ENCODE results near the gene GOSR1.
"Not testable (repeated sequence)": the region's sequence is repeated elsewhere in the genome, so short reads cannot be mapped to it uniquely, and the experiment has no call there.

Gene GOSR1

DNA sequence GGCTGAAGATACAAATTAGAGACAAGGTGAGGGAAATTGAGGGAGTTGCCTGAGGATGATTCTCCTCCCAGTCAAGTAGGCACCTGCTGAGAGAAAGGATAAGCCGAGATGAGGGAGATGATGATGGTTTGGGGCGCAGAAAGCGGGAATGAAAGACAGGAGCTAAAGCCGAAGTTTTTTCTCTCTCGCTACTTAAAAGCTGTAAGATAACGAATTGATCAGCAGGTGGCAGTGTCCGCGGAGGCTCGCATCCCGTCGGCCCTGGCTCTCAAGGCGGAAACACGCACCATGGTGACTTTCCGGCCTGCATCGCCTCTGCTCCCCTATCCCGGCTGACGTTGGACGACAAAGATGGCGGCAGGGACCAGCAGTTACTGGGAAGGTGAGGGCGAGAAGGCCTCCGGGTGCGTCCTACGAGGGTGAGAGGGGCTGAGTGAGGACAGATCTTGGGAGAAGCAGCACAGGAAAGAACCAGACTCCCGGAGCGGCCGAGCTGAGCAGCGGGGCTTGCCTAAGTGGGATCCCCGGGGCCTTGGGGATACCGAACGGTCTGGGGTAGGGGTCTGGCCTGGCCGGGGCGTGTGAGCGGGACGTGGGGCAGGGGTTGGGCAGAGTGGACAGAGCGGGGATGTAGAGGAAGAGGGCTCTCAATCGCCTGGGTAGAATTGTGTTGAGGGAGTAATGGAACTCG, at the start of gene GOSR1:
GOSR1 (plus strand) TSS at position 326 of the 691 bp plus-strand sequence; CDS start at position 352, 26 bp downstream.
- Mint-ChIP-seq H3K27me3 (peaks cover 4% of the 10 kb centered on the region), H3K36me3 (ENCODE audit: low read depth) (peaks cover 42% of the 10 kb centered on the region), H3K4me1 (ENCODE audit: low read depth) (peaks cover 36% of the 10 kb centered on the region), H3K4me3 (peak within 1 kb of the TSS; percentile 94), H3K9me3 (no peaks in the 10 kb centered on the region), H3K27ac (peak within 1 kb of the TSS; percentile 98)
- DNase-seq: peak; percentile 90

DNA sequence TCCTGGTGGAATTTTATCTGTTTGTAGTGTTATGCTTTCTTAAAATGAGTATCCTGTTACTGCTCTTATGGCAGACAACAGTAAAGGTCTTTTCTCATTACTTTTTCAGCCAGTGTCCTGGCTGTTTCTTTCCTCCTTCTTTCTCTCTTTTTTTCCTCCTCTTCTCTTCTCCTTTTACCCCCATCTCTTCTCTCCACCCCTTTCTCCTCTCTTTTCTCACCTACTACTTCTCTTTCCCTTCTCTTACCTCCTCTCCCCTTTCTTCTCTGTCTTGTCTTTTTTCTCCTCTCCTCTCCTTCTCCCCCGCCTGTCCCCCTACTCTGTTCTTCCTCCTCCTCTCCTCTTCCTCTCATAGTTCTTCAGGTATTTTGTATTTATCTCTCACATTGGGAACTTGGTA, 49.6 kb upstream of the GOSR1 start:
- Mint-ChIP-seq H3K4me1 (ENCODE audit: low read depth) (peaks cover 4% of the 10 kb centered on the region), H3K9me3 (no peaks in the 10 kb centered on the region), H3K27ac (peak overlapping the region; percentile 32), H3K4me3 (no peak overlapping the region), H3K27me3 (no peaks in the 10 kb centered on the region), H3K36me3 (ENCODE audit: low read depth) (peaks cover 91% of the 10 kb centered on the region)
- no peak for DNase-seq

DNA sequence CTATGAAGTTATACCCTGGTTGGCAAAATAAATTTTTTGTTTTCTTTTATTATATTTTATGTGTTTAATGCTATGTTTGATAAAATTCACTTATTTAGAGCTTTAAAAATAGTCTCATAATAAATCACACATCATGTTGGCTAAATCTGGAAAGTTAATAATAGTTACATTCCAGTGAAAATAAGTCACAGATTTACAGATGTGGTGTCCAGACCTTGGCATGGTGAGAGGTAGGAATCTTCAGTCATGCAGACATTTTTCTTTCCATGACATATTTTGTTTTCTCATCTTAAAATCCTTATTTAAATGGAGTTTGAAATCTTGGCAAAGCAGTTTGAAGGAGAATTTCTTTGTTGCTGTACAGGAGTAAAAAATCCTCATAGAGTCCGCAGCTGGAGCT, 48.1 kb upstream of the GOSR1 start:
- Mint-ChIP-seq H3K4me3 (no peak overlapping the region), H3K9me3 (no peaks in the 10 kb centered on the region), H3K27me3 (no peaks in the 10 kb centered on the region), H3K36me3 (ENCODE audit: low read depth) (peaks cover 92% of the 10 kb centered on the region), H3K4me1 (ENCODE audit: low read depth) (peaks cover 1% of the 10 kb centered on the region), H3K27ac (no peak overlapping the region)
- DNase-seq: no peak

DNA sequence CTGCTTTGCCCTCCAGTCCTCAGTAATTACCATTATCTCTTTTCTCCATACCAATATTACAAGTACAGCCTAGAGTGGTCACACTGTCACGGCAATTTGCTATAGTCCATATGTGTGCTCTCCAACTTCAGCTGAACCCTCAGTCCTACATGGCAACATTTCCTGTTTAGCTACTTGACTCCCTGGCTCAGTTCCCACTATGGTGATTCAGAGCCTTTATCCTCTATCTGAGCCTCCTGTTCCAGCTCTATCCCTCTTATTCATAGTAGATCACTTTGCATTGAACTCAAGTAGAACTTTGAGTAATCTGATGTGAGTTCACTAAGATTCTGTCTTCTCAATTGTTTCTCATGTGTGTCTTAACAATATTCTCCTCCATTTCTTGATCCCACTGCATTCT, 43.7 kb upstream of the GOSR1 start:
- peaks cover 22% of the 10 kb centered on the region for H3K4me1 Mint-ChIP-seq (ENCODE audit: low read depth)
- no peaks in the 10 kb centered on the region for H3K9me3 Mint-ChIP-seq
- no peak overlapping the region for H3K27ac Mint-ChIP-seq
- DNase-seq: no peak
- peaks cover 89% of the 10 kb centered on the region for H3K36me3 Mint-ChIP-seq (ENCODE audit: low read depth)
- no peaks in the 10 kb centered on the region for H3K27me3 Mint-ChIP-seq
- no peak overlapping the region for H3K4me3 Mint-ChIP-seq

DNA sequence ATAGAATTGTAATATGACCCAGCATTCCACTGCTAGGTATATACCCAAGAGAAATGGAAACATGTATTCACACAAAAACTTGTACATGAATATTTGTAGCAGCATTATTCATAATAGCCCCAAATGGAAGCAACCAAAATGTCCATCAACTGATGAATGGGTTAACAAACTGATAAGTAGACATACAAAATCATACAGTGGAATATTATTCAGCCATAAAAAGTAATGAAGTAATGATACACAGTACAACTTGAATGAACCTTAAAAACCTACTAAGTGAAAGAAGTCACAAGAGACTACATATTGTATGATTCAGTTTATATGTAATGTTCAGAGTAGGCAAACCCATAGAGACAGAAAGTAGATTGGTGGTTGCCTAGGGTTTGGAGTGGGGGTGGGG, 40.5 kb upstream of the GOSR1 start:
- Mint-ChIP-seq H3K27ac (no peak overlapping the region), H3K9me3 (no peaks in the 10 kb centered on the region), H3K4me3 (no peak overlapping the region), H3K4me1 (ENCODE audit: low read depth) (peaks cover 22% of the 10 kb centered on the region), H3K36me3 (ENCODE audit: low read depth) (peaks cover 67% of the 10 kb centered on the region), H3K27me3 (no peaks in the 10 kb centered on the region)
- DNase-seq: no peak

DNA sequence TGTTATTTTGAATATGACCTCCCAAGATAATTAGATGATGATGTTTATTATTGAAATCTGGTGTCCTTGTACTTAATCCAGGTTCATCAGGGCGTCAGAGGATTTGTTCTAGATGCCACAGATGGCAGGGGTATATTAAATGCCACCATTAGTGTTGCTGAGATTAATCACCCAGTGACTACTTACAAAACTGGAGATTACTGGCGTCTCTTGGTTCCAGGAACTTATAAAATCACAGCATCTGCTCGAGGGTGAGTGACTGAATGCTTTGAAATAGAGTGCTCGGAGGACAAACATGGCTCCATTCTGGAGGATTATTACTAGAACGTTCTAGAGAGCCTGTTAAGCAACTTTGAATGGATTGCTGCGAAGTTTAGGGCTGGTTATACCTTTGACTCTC, 33.5 kb upstream of the GOSR1 start:
- peaks cover 55% of the 10 kb centered on the region for H3K36me3 Mint-ChIP-seq (ENCODE audit: low read depth)
- no peak overlapping the region for H3K4me3 Mint-ChIP-seq
- no peaks in the 10 kb centered on the region for H3K27me3 Mint-ChIP-seq
- no peak for DNase-seq
- no peak overlapping the region for H3K27ac Mint-ChIP-seq
- peaks cover 3% of the 10 kb centered on the region for H3K4me1 Mint-ChIP-seq (ENCODE audit: low read depth)
- no peaks in the 10 kb centered on the region for H3K9me3 Mint-ChIP-seq

DNA sequence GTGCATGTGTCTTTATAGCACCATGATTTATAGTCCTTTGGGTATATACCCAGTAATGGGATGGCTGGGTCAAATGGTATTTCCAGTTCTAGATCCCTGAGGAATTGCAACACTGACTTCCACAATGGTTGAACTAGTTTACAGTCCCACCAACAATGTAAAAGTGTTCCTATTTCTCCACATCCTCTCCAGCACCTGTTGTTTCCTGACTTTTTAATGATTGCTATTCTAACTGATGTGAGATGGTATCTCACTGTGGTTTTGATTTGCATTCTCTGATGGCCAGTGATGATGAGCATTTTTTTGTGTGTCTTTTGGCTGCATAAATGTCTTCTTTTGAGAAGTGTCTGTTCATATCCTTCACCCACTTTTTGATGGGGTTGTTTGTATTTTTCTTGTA, 30.6 kb upstream of the GOSR1 start:
- H3K4me3 Mint-ChIP-seq; DNase-seq; H3K9me3 Mint-ChIP-seq; H3K27ac Mint-ChIP-seq; H3K27me3 Mint-ChIP-seq; H3K4me1 Mint-ChIP-seq (ENCODE audit: low read depth): not testable (repeated sequence)
- peaks cover 78% of the 10 kb centered on the region for H3K36me3 Mint-ChIP-seq (ENCODE audit: low read depth)

DNA sequence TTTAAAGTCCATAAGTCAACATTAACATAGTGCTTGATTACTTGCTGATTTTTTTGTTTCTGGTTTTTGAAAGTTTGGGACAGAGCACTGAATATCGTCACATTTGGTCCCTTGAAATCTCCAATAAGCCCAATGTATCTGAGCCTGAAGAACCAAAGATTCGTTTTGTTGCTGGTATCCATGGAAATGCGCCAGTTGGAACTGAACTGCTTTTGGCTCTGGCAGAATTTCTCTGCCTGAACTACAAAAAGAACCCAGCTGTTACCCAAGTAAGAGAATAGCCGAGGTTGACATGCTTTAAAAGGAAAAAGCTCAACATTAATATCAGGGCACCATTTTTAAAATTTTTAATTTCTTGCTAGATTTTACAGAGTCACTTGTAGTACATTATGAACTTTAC, 27.7 kb upstream of the GOSR1 start:
- Mint-ChIP-seq H3K36me3 (ENCODE audit: low read depth) (peaks cover 85% of the 10 kb centered on the region), H3K4me1 (ENCODE audit: low read depth) (peaks cover 3% of the 10 kb centered on the region), H3K27ac (no peak overlapping the region), H3K4me3 (no peak overlapping the region), H3K27me3 (no peaks in the 10 kb centered on the region), H3K9me3 (no peaks in the 10 kb centered on the region)
- DNase-seq: no peak

DNA sequence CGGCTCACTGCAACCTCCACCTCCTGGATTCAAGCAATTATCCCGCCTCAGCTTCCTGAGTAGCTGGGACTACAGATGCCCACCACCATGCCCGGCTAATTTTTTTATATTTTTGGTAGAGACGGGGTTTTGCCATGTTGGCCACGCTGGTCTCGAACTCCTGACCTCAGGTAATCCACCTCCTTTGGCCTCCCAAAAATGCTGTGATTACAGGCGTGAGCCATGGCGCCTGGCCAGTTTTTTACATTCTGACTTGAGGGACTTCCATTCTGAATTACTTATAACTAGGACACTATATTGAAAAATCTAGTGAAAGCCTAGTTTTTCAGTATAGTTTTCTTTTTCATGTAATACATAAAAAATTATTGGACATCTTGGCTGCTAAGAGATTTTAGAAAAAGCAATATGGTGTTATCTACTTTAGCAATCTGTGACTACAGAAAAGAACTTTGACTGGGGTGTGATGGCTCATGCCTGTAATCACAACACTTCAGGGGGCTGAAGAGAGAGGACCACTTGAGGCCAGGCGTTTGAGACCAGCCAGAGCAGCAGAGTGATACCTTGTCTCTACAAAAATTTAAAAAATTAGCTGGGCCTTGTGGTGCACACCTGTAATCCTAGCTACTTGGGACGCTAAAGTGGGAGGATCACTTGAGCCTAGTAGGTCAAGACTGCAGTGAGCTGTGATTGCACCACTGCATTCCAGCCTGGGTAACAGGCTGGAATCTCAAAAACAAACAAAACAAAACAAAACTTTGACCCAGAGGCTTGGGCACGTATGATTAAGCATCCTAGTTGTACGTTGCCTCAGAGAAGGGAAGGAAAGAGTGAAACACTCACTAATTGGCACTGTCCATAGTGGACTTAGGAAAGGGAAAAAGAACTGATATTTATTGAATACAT, 26.8 kb upstream of the GOSR1 start:
- Mint-ChIP-seq H3K27ac (no peak overlapping the region), H3K9me3 (no peaks in the 10 kb centered on the region), H3K4me3 (no peak overlapping the region), H3K36me3 (ENCODE audit: low read depth) (peaks cover 85% of the 10 kb centered on the region), H3K27me3 (no peaks in the 10 kb centered on the region), H3K4me1 (ENCODE audit: low read depth) (peaks cover 2% of the 10 kb centered on the region)
- DNase-seq: no peak

DNA sequence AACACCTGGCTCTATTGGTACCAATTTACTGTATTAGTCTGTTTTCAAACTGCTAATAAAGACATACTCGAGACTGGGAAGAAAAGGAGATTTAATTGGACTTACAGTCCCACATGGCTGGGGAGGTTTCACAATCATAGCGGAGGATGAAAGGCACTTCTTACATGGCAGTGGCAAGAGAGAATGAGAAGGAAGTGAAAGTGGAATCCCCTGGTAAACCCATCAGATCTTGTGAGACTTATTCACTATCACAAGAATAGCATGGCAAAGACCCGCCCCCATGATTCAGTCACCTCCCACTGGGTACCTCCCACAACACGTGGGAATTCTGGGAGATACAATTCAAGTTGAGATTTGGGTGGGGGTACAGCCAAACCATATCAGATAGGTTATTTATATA, 22.6 kb upstream of the GOSR1 start:
- H3K36me3 Mint-ChIP-seq (ENCODE audit: low read depth): peaks cover 88% of the 10 kb centered on the region
- DNase-seq: no peak
- H3K27me3 Mint-ChIP-seq: no peaks in the 10 kb centered on the region
- H3K4me3 Mint-ChIP-seq: no peak overlapping the region
- H3K27ac Mint-ChIP-seq: no peak overlapping the region
- H3K4me1 Mint-ChIP-seq (ENCODE audit: low read depth): no peaks in the 10 kb centered on the region
- no peaks in the 10 kb centered on the region for H3K9me3 Mint-ChIP-seq

DNA sequence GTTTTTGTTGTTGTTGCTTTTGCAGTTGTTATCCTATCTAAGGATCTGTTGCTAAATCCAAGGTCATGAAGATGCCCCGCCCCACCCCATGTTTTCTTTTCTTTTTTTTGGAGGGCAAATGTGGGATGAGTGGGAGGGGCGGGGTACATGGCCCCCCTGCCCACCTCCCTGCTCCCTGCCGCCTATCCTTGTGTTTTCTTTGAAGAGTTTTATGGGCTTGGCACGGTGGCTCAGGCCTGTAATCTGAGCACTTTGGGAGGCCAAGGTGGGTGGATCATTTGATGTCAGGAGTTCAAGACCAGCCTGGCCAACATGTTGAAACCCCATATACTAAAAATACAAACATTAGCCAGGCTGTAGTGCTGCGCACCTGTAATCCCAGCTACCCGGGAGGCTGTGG, 18.8 kb upstream of the GOSR1 start:
- Mint-ChIP-seq H3K4me3 (no peak overlapping the region), H3K36me3 (ENCODE audit: low read depth) (peaks cover 82% of the 10 kb centered on the region), H3K27me3 (no peaks in the 10 kb centered on the region), H3K9me3 (no peaks in the 10 kb centered on the region), H3K27ac (no peak overlapping the region), H3K4me1 (ENCODE audit: low read depth) (no peaks in the 10 kb centered on the region)
- no peak for DNase-seq

DNA sequence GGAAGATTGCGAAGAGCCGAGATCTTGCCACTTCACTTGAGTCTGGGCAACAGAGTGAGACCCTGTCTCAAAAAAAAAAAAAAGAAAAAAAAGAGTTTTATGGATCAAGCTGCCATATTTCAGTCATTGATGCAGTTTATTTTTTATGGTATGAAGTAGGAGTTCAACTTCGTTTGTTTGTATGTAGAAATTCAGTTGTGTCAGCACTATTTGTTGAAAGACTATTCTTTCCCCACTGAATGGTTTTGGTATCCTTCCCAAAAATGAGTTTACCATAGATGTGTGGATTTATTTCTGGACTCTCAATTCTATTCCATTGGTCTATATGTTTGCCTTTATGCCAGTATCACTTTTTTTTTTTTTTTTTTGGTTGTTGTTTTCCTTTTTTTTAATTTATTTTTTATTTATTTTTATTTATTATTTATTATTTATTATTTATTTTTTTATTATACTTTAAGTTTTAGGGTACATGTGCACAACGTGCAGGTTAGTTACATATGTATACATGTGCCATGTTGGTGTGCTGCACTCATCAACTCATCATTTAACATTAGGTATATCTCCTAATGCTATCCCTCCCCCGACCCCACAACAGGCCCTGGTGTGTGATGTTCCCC, 18.3 kb upstream of the GOSR1 start:
- H3K36me3 Mint-ChIP-seq (ENCODE audit: low read depth): peaks cover 82% of the 10 kb centered on the region
- not testable (repeated sequence) for H3K27me3 Mint-ChIP-seq; DNase-seq; H3K4me1 Mint-ChIP-seq (ENCODE audit: low read depth); H3K27ac Mint-ChIP-seq; H3K9me3 Mint-ChIP-seq; H3K4me3 Mint-ChIP-seq

DNA sequence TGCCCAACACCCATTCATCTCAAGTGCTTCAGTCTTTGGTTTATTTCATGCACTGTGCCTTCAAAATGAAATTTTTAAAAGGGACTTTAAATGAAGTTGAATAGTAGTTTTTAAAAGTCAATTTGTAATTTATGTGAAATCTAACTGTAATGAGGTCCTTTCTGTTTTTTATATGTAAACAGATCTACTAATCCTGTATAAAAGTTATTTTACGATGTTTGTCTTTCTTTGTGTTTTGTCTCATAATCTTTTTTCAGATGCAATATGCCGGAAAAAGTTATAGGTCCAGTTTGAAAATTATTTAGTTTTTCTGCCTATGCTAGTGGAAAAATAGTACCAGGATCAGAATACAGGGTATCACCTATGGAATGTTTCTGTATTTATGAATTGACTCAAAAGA, 8.7 kb upstream of the GOSR1 start:
- Mint-ChIP-seq H3K4me1 (ENCODE audit: low read depth) (no peaks in the 10 kb centered on the region), H3K4me3 (no peak overlapping the region), H3K27me3 (peaks cover 3% of the 10 kb centered on the region), H3K36me3 (ENCODE audit: low read depth) (peaks cover 33% of the 10 kb centered on the region), H3K27ac (no peak overlapping the region), H3K9me3 (no peaks in the 10 kb centered on the region)
- no peak for DNase-seq

DNA sequence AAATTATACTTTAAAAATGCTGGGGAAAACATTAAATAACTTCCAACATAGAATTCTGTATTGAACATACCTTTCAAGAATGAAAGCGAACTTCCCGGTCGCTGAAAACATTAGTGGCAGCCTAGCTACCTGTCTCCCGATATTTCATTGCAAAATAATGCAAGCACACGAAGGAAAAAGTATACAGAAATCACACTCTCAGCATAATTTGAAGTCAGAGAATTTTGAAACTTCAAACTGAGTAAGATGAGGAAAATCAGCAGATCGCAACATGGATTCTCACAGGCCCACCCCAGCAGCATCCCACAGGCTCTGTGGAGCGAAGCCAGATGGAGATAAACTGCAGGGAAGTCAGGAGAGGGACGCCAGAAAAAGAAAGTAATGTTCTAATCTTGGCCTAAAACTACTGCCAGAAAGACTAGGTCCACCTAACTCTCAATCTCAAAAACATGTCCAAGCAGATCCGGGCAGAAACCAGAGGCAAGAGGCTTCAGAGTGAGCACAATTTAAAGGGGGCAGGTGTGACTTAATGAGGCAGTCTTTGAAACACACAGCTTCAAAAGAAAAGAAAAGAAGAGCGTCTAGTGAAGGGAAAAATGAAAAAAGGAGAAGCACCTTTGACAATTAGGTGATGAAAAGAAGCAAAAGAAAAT, 4.8 kb upstream of the GOSR1 start:
- no peak overlapping the region for H3K27ac Mint-ChIP-seq
- DNase-seq: no peak

More for the DNA sequence above, 4.8 kb upstream of the GOSR1 start:
- peaks cover 4% of the 10 kb centered on the region for H3K27me3 Mint-ChIP-seq
- no peaks in the 10 kb centered on the region for H3K9me3 Mint-ChIP-seq
- H3K4me3 Mint-ChIP-seq: no peak overlapping the region
- H3K4me1 Mint-ChIP-seq (ENCODE audit: low read depth): peaks cover 15% of the 10 kb centered on the region
- H3K36me3 Mint-ChIP-seq (ENCODE audit: low read depth): peaks cover 2% of the 10 kb centered on the region

Measured in activated T-cell treated with anti-CD3 and anti-CD28 coated beads, Interleukin-2, amount 50 U/mL, for 24 hours (primary cell).